Transverse colon (tissue), 3 donors: ENCODE data around the gene PCDHGB5.

Experiments
- CTCF ChIP-seq, 5 experiments: fragments of 200-600 bp in 3 of 5; fragments of 450-650 bp in 2 of 5; sonication (generic) in 3 of 5; IDR thresholded peaks; 1 replicate in 2 of 5; 2 replicates in 3 of 5; pipeline ENCODE4 v1.5.1; 2016 to 2017; ENCODE audit warnings: antibody characterized with exemption in 5 of 5, inconsistent platforms in 3 of 5, mild to moderate bottlenecking in 2 of 5, moderate library complexity in 1 of 5
- EP300 ChIP-seq: sonication (generic); formaldehyde crosslinking; IDR thresholded peaks from one replicate; pipeline ENCODE4 v1.6.1; 2017; ENCODE audit warnings: antibody characterized with exemption, low read depth

- TF ChIP-seq EP300 (no peak), CTCF (IDR thresholded peaks at IDR 0.05) (peak; percentile 18 to 43 (median 39))
Measured at GRCh38 chr5:141359790-141360426, 37.8 kb upstream of the PCDHGB5 start, which contains the start of gene PCDHGB2.
